HG03354 (cell line): Measurements from ENCODE around the gene CD164L2.
"Not testable (repeated sequence)": the region's sequence is repeated elsewhere in the genome, so short reads cannot be mapped to it uniquely, and the experiment has no call there.

Experiments used
- ATAC-seq: cut with Tn5 transposase; IDR thresholded peaks from one replicate; pipeline ENCODE4 v1.9.1; 2021; ENCODE audit warnings: mild to moderate bottlenecking; ENCODE audit not compliant: unreplicated experiment, poor library complexity, severe bottlenecking

Gene CD164L2

DNA sequence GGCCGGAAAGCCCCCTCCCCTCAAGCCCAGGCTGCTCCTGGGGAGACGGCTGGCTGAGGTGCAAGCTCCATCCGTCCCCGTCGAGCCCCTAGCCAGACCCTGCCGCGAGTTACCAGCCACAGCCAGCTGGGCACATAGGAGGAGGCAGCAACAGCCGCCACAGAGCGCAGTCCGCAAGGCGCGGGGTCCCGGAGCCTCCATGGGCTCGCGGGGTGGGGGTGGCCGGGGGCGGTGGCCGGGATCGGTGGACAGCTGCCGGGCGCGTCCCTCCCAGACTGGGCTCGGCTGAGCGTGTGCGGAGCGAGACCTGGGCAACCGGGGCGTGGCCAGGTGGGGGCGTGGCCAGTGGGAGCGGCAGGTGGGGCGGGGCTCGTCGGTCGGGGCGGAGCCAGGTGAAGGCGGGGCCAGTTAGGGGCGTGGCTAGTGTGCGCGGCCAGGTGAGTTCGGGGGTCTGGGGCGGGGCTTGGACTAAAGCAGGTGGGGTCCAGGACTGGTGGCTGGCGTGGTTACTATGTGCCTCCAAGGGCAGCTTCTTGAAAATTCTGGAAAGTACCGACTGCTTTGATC lies at the start of gene CD164L2:
TSS of gene CD164L2 (minus strand) at position 295 of the 567 bp plus-strand sequence. CDS start at position 201, 94 bp downstream.
- ATAC-seq: no peak

DNA sequence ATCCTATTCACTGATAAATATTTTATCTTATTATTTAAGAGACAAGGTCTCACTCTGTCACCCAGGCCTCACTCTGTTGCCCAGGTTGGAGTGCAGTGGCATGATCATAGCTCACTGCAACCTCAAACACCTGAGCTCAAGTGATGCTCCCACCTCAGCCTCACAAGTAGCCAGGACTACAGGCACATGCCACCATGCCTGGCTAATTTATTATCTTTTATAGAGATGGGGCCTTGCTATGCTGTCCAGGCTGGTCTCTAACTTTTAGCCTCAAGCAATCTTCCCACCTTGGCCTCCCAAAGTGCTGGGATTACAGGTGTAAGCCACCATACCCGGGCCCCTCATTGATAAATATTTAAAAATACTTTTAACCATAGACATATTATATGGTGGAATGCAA lies 49.6 kb upstream of the CD164L2 start:
- ATAC-seq: not testable (repeated sequence)

GRCh38 chr1:27431601-27431940 lies 48.4 kb upstream of the CD164L2 start:
- ATAC-seq: no peak

- no peak for ATAC-seq
These were observed 47.9 kb upstream of the CD164L2 start for GRCh38 chr1:27430903-27431600.

DNA sequence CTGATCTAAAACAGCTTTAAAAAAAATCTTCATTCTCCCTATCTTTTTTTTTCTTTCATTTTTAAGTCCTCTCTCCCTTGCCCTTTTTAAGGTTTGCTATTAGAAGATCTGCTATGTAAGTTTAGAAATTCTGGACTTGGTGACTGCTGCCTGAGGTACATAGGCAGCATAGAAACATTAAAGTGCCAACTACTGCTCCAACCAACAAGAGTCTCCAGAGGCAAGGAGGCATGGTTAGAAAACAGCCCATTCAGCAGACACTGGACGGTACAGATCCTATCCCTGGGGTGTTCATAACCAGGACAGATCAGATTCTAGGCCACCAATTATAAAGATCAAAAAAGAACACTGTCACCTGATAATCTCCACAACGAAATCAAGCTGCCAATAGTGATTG lies 45.9 kb upstream of the CD164L2 start:
- ATAC-seq: no peak

DNA sequence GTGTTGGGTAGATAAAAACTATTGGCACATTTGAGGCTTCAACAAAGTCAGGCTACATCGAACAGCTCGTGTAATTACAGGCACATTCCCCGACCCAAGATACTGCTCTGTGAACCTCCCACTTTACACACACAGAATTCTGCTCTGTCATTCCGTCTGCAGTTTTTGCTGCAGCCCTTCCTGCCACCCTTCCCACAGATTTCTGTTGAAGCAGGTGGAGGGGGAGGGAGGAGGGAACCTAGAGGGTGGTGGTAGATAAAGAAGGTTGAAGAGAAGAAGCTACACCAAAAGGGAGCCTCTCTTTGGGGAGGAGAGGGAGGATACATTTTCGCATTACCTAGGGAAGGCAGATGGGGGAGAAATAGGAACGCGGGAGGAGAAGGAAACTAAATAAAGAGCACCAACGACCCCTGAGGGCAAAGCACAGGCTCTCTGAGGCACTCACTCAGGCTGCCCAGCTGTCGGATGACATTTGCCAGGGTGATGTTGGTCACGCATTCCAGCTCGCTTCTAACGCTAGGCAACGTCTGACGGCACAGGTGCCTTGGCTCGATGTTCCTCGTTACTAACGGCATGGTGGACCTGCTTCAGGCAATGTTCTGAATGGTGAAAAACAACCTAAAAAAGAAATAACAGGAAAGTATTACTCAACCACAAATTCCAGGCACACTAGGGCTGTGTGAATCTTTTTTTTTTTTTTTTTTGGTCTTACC lies 45.3 kb upstream of the CD164L2 start:
- ATAC-seq: no peak

DNA sequence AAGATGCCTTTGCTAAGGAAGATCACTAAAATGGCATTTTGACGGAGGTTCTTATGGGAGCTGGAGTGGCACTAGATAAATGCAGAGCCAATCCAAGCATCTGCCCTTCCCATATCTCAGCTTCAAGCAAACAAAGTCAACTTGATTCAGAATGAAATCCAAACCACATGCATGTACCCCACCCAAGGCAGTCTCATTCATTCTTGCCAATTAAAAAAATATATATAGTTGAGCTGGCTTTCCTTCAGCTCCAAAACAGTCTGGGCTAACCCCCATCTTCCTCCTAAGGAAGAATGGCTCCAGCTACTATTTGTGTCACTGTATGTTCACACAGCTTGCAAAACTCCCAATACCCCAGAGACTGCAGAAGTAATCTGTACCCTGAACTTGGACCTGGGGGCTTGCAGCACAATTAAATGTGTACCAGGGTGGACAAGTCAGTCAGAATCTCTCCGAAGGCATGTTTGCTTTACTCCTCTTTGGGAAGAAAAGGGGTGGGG lies 44.7 kb upstream of the CD164L2 start:
- ATAC-seq: no peak

- no peak for ATAC-seq
These were observed 44.2 kb upstream of the CD164L2 start for GRCh38 chr1:27427329-27427728.

GRCh38 chr1:27423709-27424108 lies 40.6 kb upstream of the CD164L2 start:
- no peak for ATAC-seq

DNA sequence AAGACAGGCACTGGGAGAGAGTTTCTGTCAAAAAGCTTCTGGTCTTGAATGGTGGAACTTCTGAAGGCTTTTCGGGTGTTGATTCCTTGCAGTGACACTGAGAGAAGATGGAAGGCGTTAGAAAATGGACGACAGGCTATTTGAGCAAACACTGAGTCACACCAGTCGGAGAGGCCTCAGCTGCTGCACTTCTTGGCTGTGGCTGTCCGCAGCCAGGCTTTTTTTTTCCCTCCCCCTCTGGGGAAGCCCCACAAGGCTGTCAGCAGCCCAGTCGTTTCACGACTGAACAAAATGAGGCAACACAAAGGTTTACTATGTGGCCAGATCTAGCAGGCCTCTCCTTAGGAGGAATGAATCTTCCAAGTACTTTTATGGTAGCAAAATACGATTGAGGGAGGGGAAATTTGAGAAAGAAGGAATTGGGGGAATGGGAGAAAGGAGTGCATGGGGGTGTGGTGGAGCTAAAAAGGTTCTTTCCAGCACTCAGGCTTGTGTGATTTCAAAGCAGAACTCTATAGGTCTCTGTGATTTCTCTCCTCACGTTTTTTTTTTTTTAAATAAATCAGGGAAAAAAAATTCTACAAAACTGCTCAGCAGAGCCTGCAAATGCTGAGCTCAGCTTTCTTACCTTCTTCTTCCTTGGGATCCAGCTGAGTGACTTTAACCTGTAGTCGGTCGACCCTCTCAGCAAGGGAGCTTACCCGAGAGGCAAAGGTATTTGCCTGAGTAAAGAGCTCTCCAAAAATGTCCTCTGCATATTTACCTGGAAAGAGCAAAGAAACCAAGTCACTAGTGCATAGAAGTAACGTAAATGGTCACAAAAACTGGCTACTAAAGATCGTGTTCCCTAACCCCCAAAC lies 35.4 kb upstream of the CD164L2 start:
- ATAC-seq: no peak

GRCh38 chr1:27417713-27418112 lies 34.6 kb upstream of the CD164L2 start:
- no peak for ATAC-seq

DNA sequence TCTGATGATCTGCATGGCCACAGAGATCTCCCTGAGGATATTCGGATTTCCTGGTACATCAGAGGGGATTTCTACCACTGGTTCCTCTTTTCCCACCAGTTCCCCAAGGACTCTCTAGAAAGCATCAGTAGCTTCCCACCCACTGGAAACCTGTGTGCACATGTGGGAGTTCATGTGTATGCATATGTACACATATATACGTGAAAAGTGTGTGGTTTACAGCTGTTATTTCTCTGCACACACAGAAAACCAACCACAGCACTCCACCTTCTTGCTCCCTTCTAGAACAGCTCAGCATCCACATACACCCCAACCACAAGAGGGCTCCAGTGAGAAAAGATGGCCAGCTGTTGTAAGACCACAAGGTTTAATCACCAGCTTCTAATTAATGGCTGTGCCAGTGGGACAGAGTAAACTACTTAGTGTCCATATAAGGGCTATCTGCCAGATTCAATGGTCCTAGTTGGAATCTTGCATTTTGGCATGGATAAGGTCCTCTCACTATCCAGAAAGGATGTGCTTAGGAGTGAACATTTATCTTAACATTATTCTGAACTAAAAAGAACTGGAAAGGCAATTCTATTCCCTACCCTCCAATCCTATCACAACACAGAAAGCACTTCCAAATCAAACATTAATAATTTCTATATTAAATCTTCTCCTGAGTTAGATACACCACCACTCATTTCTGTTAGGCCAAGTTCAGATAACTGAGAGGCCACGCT lies 33.4 kb upstream of the CD164L2 start:
- ATAC-seq: no peak

- ATAC-seq: no peak
These were observed 31.0 kb upstream of the CD164L2 start for GRCh38 chr1:27414091-27414490.

DNA sequence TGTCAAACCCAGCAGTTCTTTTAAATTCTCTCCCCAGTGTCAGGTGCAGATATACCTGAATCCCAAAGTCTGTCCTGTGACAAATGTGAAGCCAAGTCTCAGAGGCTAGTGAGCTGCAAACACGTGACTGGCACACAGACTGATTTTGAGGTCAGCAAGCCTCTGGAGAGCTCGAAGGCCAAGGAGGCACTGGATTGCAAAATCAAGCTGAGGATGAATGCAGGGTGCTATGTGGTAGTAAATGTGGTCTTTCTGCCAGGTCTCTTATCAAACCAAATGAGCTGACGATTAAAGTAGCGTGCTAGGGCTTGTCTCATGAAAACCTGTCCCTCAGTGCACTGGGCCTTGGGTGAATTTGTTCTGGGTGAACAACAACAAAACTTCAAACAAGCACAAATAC lies 29.9 kb upstream of the CD164L2 start:
- ATAC-seq: no peak

- no peak for ATAC-seq
These were observed 29.4 kb upstream of the CD164L2 start for GRCh38 chr1:27412502-27412901.

DNA sequence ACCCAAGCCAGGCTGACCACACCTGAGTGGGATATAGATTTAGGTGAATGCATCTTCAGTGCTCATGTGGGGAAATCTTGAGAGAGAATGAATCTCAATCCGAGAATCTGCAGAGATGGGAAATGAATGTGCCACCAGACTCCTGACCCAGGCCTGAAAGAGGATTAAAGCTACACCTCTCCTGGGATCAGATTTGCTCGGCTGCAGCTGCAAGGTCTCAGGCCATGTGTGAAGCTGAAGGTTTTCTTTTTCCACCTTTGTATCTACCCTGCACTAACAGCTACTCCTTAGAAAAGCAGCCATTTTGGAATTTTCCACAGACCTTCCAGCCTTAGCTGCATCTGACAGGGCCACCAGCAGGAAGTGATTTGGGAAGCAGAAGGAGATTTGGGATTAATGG lies 27.6 kb upstream of the CD164L2 start:
- ATAC-seq: no peak

- ATAC-seq: no peak
These were observed 26.5 kb upstream of the CD164L2 start for GRCh38 chr1:27409669-27410068.

- ATAC-seq: no peak
These were observed 25.0 kb upstream of the CD164L2 start for GRCh38 chr1:27408151-27408550.

DNA sequence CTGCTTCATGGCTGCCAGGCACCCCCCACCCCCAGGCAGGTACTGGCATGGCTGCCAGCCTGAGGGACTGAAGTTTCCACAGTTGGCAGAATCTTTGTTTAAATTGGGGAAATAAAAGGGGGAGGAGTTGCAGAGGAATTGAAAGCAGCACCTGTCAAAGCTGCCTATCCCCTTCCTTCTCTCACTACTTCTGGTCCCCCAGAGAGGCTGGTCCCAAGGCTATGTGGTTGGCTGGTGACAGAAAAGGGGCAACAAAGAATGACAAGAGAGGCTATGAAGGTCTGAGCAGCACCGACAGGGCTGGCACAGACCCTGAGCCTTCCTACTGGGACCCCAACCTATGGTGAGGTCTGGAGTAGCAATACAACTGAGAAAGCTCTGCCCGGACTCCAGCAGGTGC lies 23.7 kb upstream of the CD164L2 start:
- not testable (repeated sequence) for ATAC-seq

DNA sequence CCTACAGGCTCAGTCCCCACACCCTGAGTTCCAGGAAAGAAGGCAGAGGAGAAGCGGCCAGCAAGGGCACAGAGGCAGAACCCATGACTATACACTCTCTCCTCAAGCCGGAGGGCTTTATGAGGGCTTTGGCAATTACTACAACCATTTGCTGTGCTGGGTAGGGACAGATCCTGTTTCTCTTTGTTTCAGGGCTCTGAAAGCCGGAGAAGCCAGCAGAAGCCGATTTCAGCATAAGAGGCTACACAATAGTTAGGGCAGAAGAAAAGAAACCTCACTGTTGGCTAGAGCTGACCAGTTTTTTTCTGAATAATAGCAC lies 23.2 kb upstream of the CD164L2 start:
- no peak for ATAC-seq
